C4-2B (cell line): ENCODE results near the gene LHX5.

Experiments
- ZFX ChIP-seq: fragments of 450-650 bp; IDR thresholded peaks from 2 replicates; pipeline ENCODE4 v1.6.1; 2017
- TF ChIP-seq, protein P1 (sequence below): fragments of 450-650 bp; conservative IDR thresholded peaks from 2 replicates; pipeline ENCODE4 v1.5.1; 2017; ENCODE audit warnings: mild to moderate bottlenecking

GRCh38 chr12:113416091-113416754 lies 55.4 kb downstream of the LHX5 start:
- TF ChIP-seq, protein P1, sequence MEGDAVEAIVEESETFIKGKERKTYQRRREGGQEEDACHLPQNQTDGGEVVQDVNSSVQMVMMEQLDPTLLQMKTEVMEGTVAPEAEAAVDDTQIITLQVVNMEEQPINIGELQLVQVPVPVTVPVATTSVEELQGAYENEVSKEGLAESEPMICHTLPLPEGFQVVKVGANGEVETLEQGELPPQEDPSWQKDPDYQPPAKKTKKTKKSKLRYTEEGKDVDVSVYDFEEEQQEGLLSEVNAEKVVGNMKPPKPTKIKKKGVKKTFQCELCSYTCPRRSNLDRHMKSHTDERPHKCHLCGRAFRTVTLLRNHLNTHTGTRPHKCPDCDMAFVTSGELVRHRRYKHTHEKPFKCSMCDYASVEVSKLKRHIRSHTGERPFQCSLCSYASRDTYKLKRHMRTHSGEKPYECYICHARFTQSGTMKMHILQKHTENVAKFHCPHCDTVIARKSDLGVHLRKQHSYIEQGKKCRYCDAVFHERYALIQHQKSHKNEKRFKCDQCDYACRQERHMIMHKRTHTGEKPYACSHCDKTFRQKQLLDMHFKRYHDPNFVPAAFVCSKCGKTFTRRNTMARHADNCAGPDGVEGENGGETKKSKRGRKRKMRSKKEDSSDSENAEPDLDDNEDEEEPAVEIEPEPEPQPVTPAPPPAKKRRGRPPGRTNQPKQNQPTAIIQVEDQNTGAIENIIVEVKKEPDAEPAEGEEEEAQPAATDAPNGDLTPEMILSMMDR, result no peak
- no peak for TF ChIP-seq ZFX
